ENCODE data around the gene FOXD4L3. TPM values are rescaled to one million over a fixed set of nuclear protein-coding genes. Genes with fewer than 3 reads are reported as not detected.
"Not testable (repeated sequence)": the region's sequence is repeated elsewhere in the genome, so short reads cannot be mapped to it uniquely, and the experiment has no call there.

Gene FOXD4L3
- total and polyA plus RNA-seq, 7 donors = 0.01 TPM; not detected in 6

DNA sequence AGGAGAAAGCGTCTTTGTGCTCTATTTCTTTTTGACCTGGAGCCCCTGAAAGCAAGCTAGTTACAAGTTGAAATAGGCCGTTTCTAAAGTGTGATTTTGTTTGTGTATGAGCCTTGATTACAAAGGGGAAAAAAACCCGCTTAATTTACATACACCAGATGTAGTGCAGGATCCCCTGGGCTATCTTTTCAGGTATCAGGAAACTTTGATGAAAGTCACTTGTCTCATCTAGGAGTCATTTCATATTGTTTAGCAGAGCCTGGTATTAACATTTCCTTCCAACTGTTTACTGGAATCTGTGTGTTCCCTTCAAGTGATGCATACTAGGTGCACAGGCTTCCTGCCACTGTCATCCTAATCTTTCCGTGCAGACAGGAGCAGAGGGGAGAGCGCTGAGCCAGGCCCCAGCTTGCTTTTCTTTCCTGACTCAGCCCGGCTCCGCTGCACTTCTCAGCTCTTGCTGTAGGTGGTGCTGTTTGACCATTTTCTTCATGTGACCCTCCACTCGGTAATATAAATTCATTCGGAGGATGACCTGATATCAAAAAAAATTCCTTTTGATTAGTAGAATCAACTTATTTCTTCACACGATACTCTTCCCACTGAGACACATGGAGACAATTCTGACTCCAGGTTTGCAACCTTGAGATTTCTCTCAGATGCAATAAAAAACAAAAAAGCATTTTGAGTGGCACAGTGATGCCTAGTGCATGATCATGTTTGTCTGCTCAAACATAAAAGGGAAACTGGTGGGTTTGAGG, 39.8 kb downstream of the FOXD4L3 start:
- H3K4me3 ChIP-seq; H3K36me3 ChIP-seq (ENCODE audit: insufficient read depth in 1 of 2, low read depth in 1 of 2); H3K27ac ChIP-seq; H3K4me1 ChIP-seq; DNase-seq; H3K9me3 ChIP-seq; H3K27me3 ChIP-seq (ENCODE audit: insufficient read depth in 3 of 3, low read length in 2 of 3); intact Hi-C loops (cut with DNase I): not testable (repeated sequence)
- ATAC-seq = peak; percentile 87 to 98 (median 92)
- WGBS, 3 donors = 17 to 24% (median 21%) methylated on average over 3 to 4 of the region's 10 CpGs
- TF ChIP-seq, protein P1, sequence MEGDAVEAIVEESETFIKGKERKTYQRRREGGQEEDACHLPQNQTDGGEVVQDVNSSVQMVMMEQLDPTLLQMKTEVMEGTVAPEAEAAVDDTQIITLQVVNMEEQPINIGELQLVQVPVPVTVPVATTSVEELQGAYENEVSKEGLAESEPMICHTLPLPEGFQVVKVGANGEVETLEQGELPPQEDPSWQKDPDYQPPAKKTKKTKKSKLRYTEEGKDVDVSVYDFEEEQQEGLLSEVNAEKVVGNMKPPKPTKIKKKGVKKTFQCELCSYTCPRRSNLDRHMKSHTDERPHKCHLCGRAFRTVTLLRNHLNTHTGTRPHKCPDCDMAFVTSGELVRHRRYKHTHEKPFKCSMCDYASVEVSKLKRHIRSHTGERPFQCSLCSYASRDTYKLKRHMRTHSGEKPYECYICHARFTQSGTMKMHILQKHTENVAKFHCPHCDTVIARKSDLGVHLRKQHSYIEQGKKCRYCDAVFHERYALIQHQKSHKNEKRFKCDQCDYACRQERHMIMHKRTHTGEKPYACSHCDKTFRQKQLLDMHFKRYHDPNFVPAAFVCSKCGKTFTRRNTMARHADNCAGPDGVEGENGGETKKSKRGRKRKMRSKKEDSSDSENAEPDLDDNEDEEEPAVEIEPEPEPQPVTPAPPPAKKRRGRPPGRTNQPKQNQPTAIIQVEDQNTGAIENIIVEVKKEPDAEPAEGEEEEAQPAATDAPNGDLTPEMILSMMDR (IDR thresholded peaks at IDR 0.05) = peak; percentile 32

DNA sequence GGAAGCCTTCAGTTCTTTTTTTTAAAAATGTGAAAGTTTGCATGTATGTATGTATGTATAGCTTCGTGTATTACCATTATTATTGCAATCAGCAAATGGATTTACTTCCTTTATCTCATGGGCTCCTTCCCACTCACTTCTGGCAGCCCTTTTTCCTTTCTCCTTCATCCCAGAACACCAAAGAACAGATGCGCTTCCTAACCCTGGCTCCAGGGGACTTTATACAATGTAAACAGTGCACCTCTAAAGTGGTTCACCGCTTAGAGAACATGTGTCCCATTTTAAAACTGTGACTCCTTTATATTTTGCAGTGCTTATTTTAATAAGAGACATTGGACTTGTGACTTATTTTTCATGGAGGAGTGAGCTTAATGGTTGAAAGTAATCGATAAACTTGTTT, 40.6 kb downstream of the FOXD4L3 start:
- H3K9me3 ChIP-seq; H3K4me3 ChIP-seq; H3K4me1 ChIP-seq; intact Hi-C loops (cut with DNase I); H3K27ac ChIP-seq; DNase-seq; H3K36me3 ChIP-seq (ENCODE audit: insufficient read depth in 1 of 2, low read depth in 1 of 2); H3K27me3 ChIP-seq (ENCODE audit: insufficient read depth in 3 of 3, low read length in 2 of 3); ATAC-seq: not testable (repeated sequence)
- WGBS, 3 donors = 58 to 79% (median 75%) methylated on average over 3 of the region's 4 CpGs

DNA sequence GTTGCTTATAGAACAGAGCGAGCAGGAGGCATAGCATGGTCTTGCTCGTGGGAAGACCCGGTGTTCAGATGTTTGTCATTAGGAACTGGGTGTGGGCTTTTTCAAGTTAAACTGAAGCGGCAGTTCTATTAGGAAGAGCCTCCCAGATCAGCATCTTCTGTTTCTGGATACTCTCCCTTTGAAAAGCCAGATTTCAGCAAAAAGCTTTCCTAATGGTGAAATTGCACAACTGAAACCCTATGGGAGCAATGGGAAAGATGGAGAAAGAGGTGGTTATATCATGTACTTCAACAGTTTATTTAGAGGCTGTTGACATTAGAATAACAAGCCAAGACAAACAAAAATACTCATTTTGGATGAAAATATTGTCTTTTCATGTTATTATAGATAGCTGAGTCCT, 41.3 kb downstream of the FOXD4L3 start:
- DNase-seq; H3K27ac ChIP-seq; H3K4me1 ChIP-seq; intact Hi-C loops (cut with DNase I); H3K27me3 ChIP-seq (ENCODE audit: insufficient read depth in 3 of 3, low read length in 2 of 3); H3K4me3 ChIP-seq; H3K36me3 ChIP-seq (ENCODE audit: insufficient read depth in 1 of 2, low read depth in 1 of 2); H3K9me3 ChIP-seq: not testable (repeated sequence)
- 12 to 57% (median 40%) methylated on average over 2 to 3 of the region's 4 CpGs for WGBS, 3 donors
- peak in 1 of 4 donors; percentile 25 for ATAC-seq

DNA sequence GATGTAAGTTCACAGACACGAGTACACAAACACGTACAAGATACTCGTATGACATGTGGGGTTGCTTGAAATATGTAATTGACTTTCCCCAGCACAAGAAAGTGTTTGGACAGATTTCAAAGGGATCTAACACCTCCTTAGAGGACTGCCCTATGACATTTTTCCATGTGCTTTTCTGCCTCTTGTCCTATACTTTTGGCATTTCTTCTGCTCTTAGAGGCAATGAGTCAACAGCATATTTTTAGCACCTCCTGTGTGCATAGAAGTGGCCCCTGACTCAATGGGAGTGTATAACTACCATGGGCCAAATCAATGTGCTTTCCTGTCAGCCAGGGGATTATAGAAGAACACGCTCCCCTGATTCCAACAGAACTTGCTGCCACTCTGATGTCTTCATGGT, 49.0 kb downstream of the FOXD4L3 start:
- DNase-seq; H3K4me1 ChIP-seq; H3K27me3 ChIP-seq (ENCODE audit: insufficient read depth in 3 of 3, low read length in 2 of 3); H3K27ac ChIP-seq; H3K9me3 ChIP-seq; H3K36me3 ChIP-seq (ENCODE audit: insufficient read depth in 1 of 2, low read depth in 1 of 2); H3K4me3 ChIP-seq; intact Hi-C loops (cut with DNase I): not testable (repeated sequence)
- WGBS, 3 donors = 53 to 73% (median 60%) methylated on average over 4 of the region's 4 CpGs
- peak in 3 of 4 donors; percentile 26 to 65 (median 43) for ATAC-seq

Other genes with a start within 250 kb of the FOXD4L3 start
- gene ZNG1C, start 60.9 kb upstream of the FOXD4L3 start, total RNA-seq = 10 to 100 TPM in 3 of 4 donors, 1 to 10 TPM in 1; 9.9 to 15.7 (median 11.0) TPM
- gene ZNG1C, start 60.9 kb upstream of the FOXD4L3 start, polyA plus RNA-seq = 10 to 100 TPM; 11.9 to 23.1 (median 12.4) TPM
- gene PGM5, start 53.7 kb downstream of the FOXD4L3 start, total RNA-seq = 10 to 100 TPM; 15.0 to 54.2 (median 18.4) TPM
- 10 to 100 TPM in 2 of 3 donors, 1 to 10 TPM in 1; 3.7 to 11.7 (median 10.2) TPM for gene PGM5, start 53.7 kb downstream of the FOXD4L3 start, polyA plus RNA-seq
- gene TMEM252, start 238.0 kb downstream of the FOXD4L3 start, total RNA-seq = not detected
- gene TMEM252, start 238.0 kb downstream of the FOXD4L3 start, polyA plus RNA-seq = not detected